HepG2 (cell line): ENCODE results near the gene ARIH2. TPM values are rescaled to one million over a fixed set of nuclear protein-coding genes. Genes with fewer than 3 reads are reported as not detected.

Experiments
- AGO2 ChIP-seq: fragments of 200-400 bp; formaldehyde crosslinking; optimal IDR thresholded peaks from 2 replicates; pipeline ENCODE3; 2017; ENCODE audit warnings: mild to moderate bottlenecking, low read depth, low read length, moderate library complexity
- ARID2 ChIP-seq: sonication (generic); formaldehyde crosslinking; IDR thresholded peaks from 2 replicates; pipeline ENCODE4 v1.8.1; 2022; ENCODE audit warnings: mild to moderate bottlenecking, missing genetic modification reagents, borderline replicate concordance
- BRCA1 ChIP-seq: sonication (generic); formaldehyde crosslinking; IDR thresholded peaks from 2 replicates; pipeline ENCODE4 v1.4.0; 2020; ENCODE audit warnings: missing genetic modification reagents
- CBFB ChIP-seq: sonication (generic); formaldehyde crosslinking; IDR thresholded peaks from 2 replicates; pipeline ENCODE4 v1.4.0; 2020; ENCODE audit warnings: missing genetic modification reagents
- IKZF1 ChIP-seq: fragments of 450-650 bp; IDR thresholded peaks from 2 replicates; pipeline ENCODE4 v1.7.1; 2016
- MIER3 ChIP-seq: IDR thresholded peaks from 2 replicates; pipeline ENCODE4 v1.6.1; 2016; ENCODE audit warnings: missing compliant biosample characterization, borderline replicate concordance
- MXI1 ChIP-seq: IDR thresholded peaks from 3 replicates; pipeline ENCODE4 v1.6.1; 2012; ENCODE audit warnings: low read depth, low read length, inconsistent platforms, borderline replicate concordance
- ONECUT2 ChIP-seq: sonication (generic); formaldehyde crosslinking; IDR thresholded peaks from 2 replicates; pipeline ENCODE4 v1.4.0; 2020; ENCODE audit warnings: missing genetic modification reagents
- PAF1 ChIP-seq: IDR thresholded peaks from 2 replicates; pipeline ENCODE4 v1.6.1; 2016; ENCODE audit warnings: missing genetic modification reagents, missing compliant biosample characterization
- POLR2AphosphoS5 ChIP-seq: IDR thresholded peaks from 2 replicates; pipeline ENCODE4 v1.6.1; 2012; ENCODE audit warnings: low read depth, low read length
- RBFOX2 ChIP-seq: fragments of 200-400 bp; formaldehyde crosslinking; IDR thresholded peaks from 2 replicates; pipeline ENCODE4 v1.6.1; 2017; ENCODE audit warnings: low read depth, mild to moderate bottlenecking, low read length
- SNAI1 ChIP-seq: sonication (generic); formaldehyde crosslinking; IDR thresholded peaks from 2 replicates; pipeline ENCODE4 v1.5.0; 2020; ENCODE audit warnings: mild to moderate bottlenecking, missing genetic modification reagents, borderline replicate concordance
- SNRNP70 ChIP-seq: fragments of 200-400 bp; formaldehyde crosslinking; IDR thresholded peaks from 2 replicates; pipeline ENCODE4 v1.6.1; 2017; ENCODE audit warnings: mild to moderate bottlenecking, low read depth, low read length, moderate library complexity
- SOX13 ChIP-seq, 3 experiments: fragments of 450-650 bp in 1 of 3; sonication (generic) in 1 of 3; formaldehyde crosslinking in 1 of 3; IDR thresholded peaks in 2 of 3; conservative IDR thresholded peaks in 1 of 3; 2 replicates each; pipeline versions ENCODE4 v1.5.0 to v1.6.1; 2016 to 2020; ENCODE audit warnings: antibody characterized with exemption in 1 of 3, mild to moderate bottlenecking in 1 of 3, missing compliant biosample characterization in 1 of 3, missing genetic modification reagents in 1 of 3, moderate library complexity in 1 of 3
- TMF1 ChIP-seq: sonication (generic); formaldehyde crosslinking; IDR thresholded peaks from 2 replicates; pipeline ENCODE4 v1.8.1; 2022; ENCODE audit warnings: low read depth, missing genetic modification reagents
- ZFP36 ChIP-seq: fragments of 150-350 bp; IDR thresholded peaks from 2 replicates; pipeline ENCODE4 v1.6.1; 2018; ENCODE audit warnings: borderline replicate concordance, low read length, low read depth; ENCODE audit not compliant: partially characterized antibody
- ZNF12 ChIP-seq: sonication (generic); formaldehyde crosslinking; IDR thresholded peaks from 2 replicates; pipeline ENCODE4 v1.5.0; 2020; ENCODE audit warnings: missing genetic modification reagents
- ZNF432 ChIP-seq: sonication (generic); formaldehyde crosslinking; IDR thresholded peaks from 2 replicates; pipeline ENCODE4 v1.5.0; 2020; ENCODE audit warnings: missing genetic modification reagents, mild to moderate bottlenecking, borderline replicate concordance
- ZNF670 ChIP-seq: sonication (generic); formaldehyde crosslinking; IDR thresholded peaks from 2 replicates; pipeline ENCODE4 v1.8.0; 2022; ENCODE audit warnings: mild to moderate bottlenecking, missing genetic modification reagents, borderline replicate concordance
- ZNF709 ChIP-seq: sonication (generic); formaldehyde crosslinking; IDR thresholded peaks from 2 replicates; pipeline ENCODE4 v1.5.0; 2020; ENCODE audit warnings: mild to moderate bottlenecking, missing genetic modification reagents
- ZNF792 ChIP-seq: IDR thresholded peaks from 2 replicates; pipeline ENCODE4 v1.6.1; 2016
- ZNF816 ChIP-seq: sonication (generic); formaldehyde crosslinking; IDR thresholded peaks from 2 replicates; pipeline ENCODE4 v1.8.0; 2022; ENCODE audit warnings: missing genetic modification reagents, mild to moderate bottlenecking, borderline replicate concordance
- ZNF883 ChIP-seq: sonication (generic); formaldehyde crosslinking; IDR thresholded peaks from 2 replicates; pipeline ENCODE4 v1.5.1; 2020; ENCODE audit warnings: mild to moderate bottlenecking, missing genetic modification reagents; ENCODE audit errors: not compliant biosample characterization
- polyA plus RNA-seq, 8 experiments: library from polyadenylated mRNA; depleted of rRNA in 3 of 8; stranded (reverse) in 7 of 8; unstranded in 1 of 8; fragments of >200 nt; fragmentation: Illumina TruSeq in 4 of 8; extraction: Trizol in 4 of 8; gene quantifications; 2 replicates each; pipeline versions ENCODE4 v1.2.1 to v1.2.3, GENCODE V29; 2011 to 2016; ENCODE audit warnings: low read depth in 4 of 8, missing spikeins in 1 of 8, mixed read lengths in 1 of 8; ENCODE audit not compliant: insufficient read depth in 1 of 8
- total RNA-seq, 5 experiments: library from RNA; depleted of rRNA; stranded (reverse); fragments of >200 nt; fragmentation: Illumina TruSeq; extraction: Trizol; gene quantifications; 2 replicates each; pipeline ENCODE4 v1.2.3, GENCODE V29; 2016; ENCODE audit warnings: low read depth in 1 of 5
- TF ChIP-seq, protein P1 (sequence below): sonication (generic); formaldehyde crosslinking; IDR thresholded peaks from 2 replicates; pipeline ENCODE4 v1.4.0; 2020; ENCODE audit warnings: missing genetic modification reagents, mild to moderate bottlenecking, borderline replicate concordance
- TF ChIP-seq, protein P2 (sequence below): sonication (generic); formaldehyde crosslinking; IDR thresholded peaks from 2 replicates; pipeline ENCODE4 v1.5.0; 2020; ENCODE audit warnings: mild to moderate bottlenecking, missing genetic modification reagents

Gene ARIH2
- total and polyA plus RNA-seq, 2 of the 13 experiments (the other 11 are each of a cell fraction or from before 2014, with no cell fraction given), result 64.8 to 83.3 TPM

DNA sequence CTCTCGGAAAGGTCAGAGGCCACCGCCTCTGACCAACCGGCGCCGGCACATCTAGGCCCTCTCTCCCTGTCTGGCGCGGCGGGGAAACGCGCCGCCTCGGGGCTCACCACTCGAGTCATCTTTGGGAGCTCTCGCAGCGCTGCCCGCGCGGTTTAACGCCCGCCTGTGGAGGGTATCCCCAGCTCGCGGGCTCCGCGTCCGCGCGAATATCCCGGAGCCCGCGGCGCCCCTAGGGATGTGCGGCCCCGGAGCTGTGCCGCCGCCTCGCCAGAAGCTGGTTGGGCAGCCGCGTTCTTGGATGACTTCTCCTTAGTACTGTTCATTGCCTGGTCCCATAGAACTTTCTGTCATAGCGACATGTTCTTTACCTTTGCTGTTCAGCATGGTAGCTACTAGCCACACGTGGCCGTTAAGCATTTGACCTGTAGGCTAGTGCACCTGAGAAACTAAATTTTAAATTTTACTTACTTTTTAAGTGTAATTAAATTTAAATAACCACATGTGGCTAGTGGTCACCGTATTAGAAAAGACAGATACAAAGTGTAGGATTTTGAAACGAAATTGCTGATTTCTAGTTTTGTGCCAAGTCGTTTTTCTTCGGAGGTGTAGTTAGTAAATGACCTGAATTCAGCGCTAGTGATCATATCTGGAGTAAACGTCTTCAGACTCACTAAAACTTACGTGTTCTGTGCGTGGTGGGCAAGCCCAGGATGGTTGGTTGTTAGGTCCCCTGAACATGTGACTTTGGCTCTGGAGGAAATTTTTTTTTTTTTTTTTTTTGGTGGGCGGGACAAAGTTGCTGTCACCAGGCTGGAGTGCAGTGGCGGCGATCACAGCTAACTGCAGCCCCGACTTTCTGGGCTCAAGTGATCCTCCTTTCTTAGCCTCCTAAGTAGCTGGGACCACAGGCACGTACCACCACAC, 835 bp downstream of the ARIH2 start (continued):
- TF ChIP-seq ZNF432 (CRISPR knock-in tag), result no peak
- TF ChIP-seq ZNF709 (CRISPR knock-in tag), result peak; percentile 20; the same call in 1 of the 2 replicates
- TF ChIP-seq SNAI1 (CRISPR knock-in tag), result no peak; the same call in 1 of the 2 replicates
- TF ChIP-seq SOX13 (IDR thresholded peaks at IDR 0.05), result no peak
- TF ChIP-seq SOX13 (CRISPR knock-in tag; conservative IDR thresholded peaks at IDR 0.05 in 1 of 2, IDR thresholded peaks at IDR 0.05 in 1 of 2), result no peak
- TF ChIP-seq ZNF883, result peak; percentile 50
- TF ChIP-seq SNRNP70, result no peak
- TF ChIP-seq ZNF816, result 0 out of 2 replicates have a peak, but pooled peaks have one; percentile 7
- TF ChIP-seq IKZF1, result no peak
- TF ChIP-seq AGO2, result peak; percentile 85
- TF ChIP-seq, protein P1, sequence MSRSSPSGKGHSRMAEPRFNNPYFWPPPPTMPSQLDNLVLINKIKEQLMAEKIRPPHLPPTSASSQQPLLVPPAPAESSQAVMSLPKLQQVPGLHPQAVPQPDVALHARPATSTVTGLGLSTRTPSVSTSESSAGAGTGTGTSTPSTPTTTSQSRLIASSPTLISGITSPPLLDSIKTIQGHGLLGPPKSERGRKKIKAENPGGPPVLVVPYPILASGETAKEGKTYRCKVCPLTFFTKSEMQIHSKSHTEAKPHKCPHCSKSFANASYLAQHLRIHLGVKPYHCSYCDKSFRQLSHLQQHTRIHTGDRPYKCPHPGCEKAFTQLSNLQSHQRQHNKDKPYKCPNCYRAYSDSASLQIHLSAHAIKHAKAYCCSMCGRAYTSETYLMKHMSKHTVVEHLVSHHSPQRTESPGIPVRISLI, result peak; percentile 96
- TF ChIP-seq RBFOX2, result peak; percentile 12
- 0 out of 2 replicates have a peak, but pooled peaks have one; percentile 7 for TF ChIP-seq MIER3 (CRISPR knock-in tag)
- no peak for TF ChIP-seq ZNF792 (CRISPR knock-in tag)
- TF ChIP-seq PAF1, result no peak
- no peak for TF ChIP-seq TMF1 (CRISPR knock-in tag)
- TF ChIP-seq ZFP36, result no peak
- TF ChIP-seq ZNF12, result no peak
- no peak for TF ChIP-seq ONECUT2
- no peak for TF ChIP-seq ARID2
- TF ChIP-seq ZNF670 (CRISPR knock-in tag), result peak; percentile 51; the same call in 1 of the 2 replicates
- peak; percentile 71; the same call in 1 of the 3 replicates for TF ChIP-seq MXI1
- no peak for TF ChIP-seq CBFB (CRISPR knock-in tag)
- TF ChIP-seq, protein P2, sequence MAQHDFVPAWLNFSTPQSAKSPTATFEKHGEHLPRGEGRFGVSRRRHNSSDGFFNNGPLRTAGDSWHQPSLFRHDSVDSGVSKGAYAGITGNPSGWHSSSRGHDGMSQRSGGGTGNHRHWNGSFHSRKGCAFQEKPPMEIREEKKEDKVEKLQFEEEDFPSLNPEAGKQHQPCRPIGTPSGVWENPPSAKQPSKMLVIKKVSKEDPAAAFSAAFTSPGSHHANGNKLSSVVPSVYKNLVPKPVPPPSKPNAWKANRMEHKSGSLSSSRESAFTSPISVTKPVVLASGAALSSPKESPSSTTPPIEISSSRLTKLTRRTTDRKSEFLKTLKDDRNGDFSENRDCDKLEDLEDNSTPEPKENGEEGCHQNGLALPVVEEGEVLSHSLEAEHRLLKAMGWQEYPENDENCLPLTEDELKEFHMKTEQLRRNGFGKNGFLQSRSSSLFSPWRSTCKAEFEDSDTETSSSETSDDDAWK (CRISPR knock-in tag), result no peak
- peak; percentile 57 for TF ChIP-seq POLR2AphosphoS5
- TF ChIP-seq BRCA1 (CRISPR knock-in tag), result no peak
